K562 (cell line): ENCODE data around the gene LRRC58. TPM values are rescaled to one million over a fixed set of nuclear protein-coding genes. Genes with fewer than 3 reads are reported as not detected.

Source experiments
- ATAC-seq: fragments of 200-7000 bp; cut with Tn5 transposase; 3 replicates; pipeline ENCODE4 v1.9.1; 2020; ENCODE audit warnings: moderate library complexity
- BruUV-seq: library from RNA; stranded (reverse); fragments of 400-500 nt; replicated peaks from 2 replicates; lab custom pipeline; 2021; lab: Mats Ljungman, UMichigan
- CTCF ChIA-PET: fragments of 300-600 bp; formaldehyde crosslinking; extraction: SDS; loops from one replicate; lab custom pipeline; 2021; ENCODE audit warnings: low intra/inter-chr PET ratio; lab: Yijun Ruan, JAX
- POLR2A ChIA-PET: fragments of 300-600, 350-650 bp; sonication (Branson Sonifier 250); formaldehyde crosslinking; extraction: SDS; loops from one replicate; lab custom pipeline; 2021; ENCODE audit warnings: antibody characterized with exemption, inconsistent platforms; lab: Yijun Ruan, JAX
- DNase-seq, 4 experiments: peaks; one replicate each; pipeline versions ENCODE4 v3.0.0 to v3.0.0-alpha.2; 2011 to 2018; ENCODE audit warnings: low spot score in 3 of 4, mixed read lengths in 3 of 4; ENCODE audit errors: extremely low read depth in 1 of 4
- FAIRE-seq: peaks from 2 replicates; lab custom pipeline; 2011; peaks lifted over from hg19 to GRCh38; lab: Jason Lieb, UNC
- H2AFZ ChIP-seq: 2 replicates; pipeline ENCODE4 v1.6.0; 2011; ENCODE audit warnings: low read depth, low read length, control low read depth, inconsistent platforms
- H3K27ac ChIP-seq: fragments of 200-600 bp; 3 replicates; pipeline ENCODE4 v1.8.0; 2011; ENCODE audit warnings: low read depth, mild to moderate bottlenecking, control low read depth, inconsistent platforms, low read length, moderate library complexity, mixed read lengths; ENCODE audit errors: extremely low read depth
- H3K27me3 ChIP-seq, 2 experiments: fragments of 300-600 bp in 1 of 2; 2 replicates in 1 of 2; 3 replicates in 1 of 2; pipeline versions ENCODE4 v1.6.0 to v1.8.0; 2011; ENCODE audit warnings: inconsistent platforms in 2 of 2, low read length in 2 of 2, mild to moderate bottlenecking in 1 of 2, mixed read lengths in 1 of 2, moderate library complexity in 1 of 2; ENCODE audit not compliant: control insufficient read depth in 2 of 2, insufficient read depth in 2 of 2
- H3K36me3 ChIP-seq: fragments of 300-600 bp; 3 replicates; pipeline ENCODE4 v1.8.0; 2011; ENCODE audit warnings: mild to moderate bottlenecking, low read length, inconsistent platforms; ENCODE audit not compliant: control insufficient read depth, insufficient read depth
- H3K4me1 ChIP-seq, 2 experiments: fragments of 200-600 bp in 1 of 2; replicated peaks in 1 of 2; 2 replicates in 1 of 2; 3 replicates in 1 of 2; pipeline versions ENCODE4 v1.5.1 to v1.8.0; 2011; ENCODE audit warnings: inconsistent platforms in 2 of 2, low read length in 2 of 2, mild to moderate bottlenecking in 1 of 2, mixed read lengths in 1 of 2, moderate library complexity in 1 of 2; ENCODE audit not compliant: control insufficient read depth in 2 of 2, insufficient read depth in 2 of 2
- H3K4me2 ChIP-seq: 2 replicates; pipeline ENCODE4 v1.6.1; 2011; ENCODE audit warnings: low read length, control low read depth, inconsistent platforms, mixed read lengths; ENCODE audit not compliant: insufficient read depth
- H3K4me3 ChIP-seq: fragments of 200-600 bp; sonication (generic), shearing (Covaris generic); 2 replicates; pipeline ENCODE4 v1.5.1; 2016; ENCODE audit warnings: control low read depth, inconsistent platforms
- H3K79me2 ChIP-seq: fragments of 200-600 bp; 3 replicates; pipeline ENCODE4 v1.8.0; 2011; ENCODE audit warnings: low read length, inconsistent platforms; ENCODE audit not compliant: control insufficient read depth, insufficient read depth
- H3K9ac ChIP-seq, 2 experiments: 2 replicates each; pipeline versions ENCODE4 v1.6.0 to v1.6.1; 2011; ENCODE audit warnings: low read depth in 2 of 2, low read length in 2 of 2, control low read depth in 1 of 2, inconsistent platforms in 1 of 2, mild to moderate bottlenecking in 1 of 2, mixed read lengths in 1 of 2; ENCODE audit not compliant: insufficient read depth in 1 of 2
- H3K9me1 ChIP-seq: one replicate; pipeline ENCODE4 v1.6.0; 2011; ENCODE audit warnings: inconsistent platforms, mild to moderate bottlenecking, low read length, moderate library complexity; ENCODE audit not compliant: control insufficient read depth, insufficient read depth
- H3K9me3 ChIP-seq: replicated peaks from 2 replicates; pipeline ENCODE4 v1.5.1; 2011; ENCODE audit warnings: low read depth, low read length, inconsistent platforms; ENCODE audit not compliant: control insufficient read depth, insufficient read depth
- H4K20me1 ChIP-seq: replicated peaks from 2 replicates; pipeline ENCODE4 v1.6.1; 2011; ENCODE audit warnings: low read length, inconsistent platforms, mixed read lengths; ENCODE audit not compliant: control insufficient read depth, insufficient read depth
- DNMT1 ChIP-seq: fragments of 450-650 bp; IDR thresholded peaks from 2 replicates; pipeline ENCODE4 v1.6.1; 2016; ENCODE audit warnings: antibody characterized with exemption, mild to moderate bottlenecking
- GABPA ChIP-seq: fragments of 200-800 bp; sonication (Bioruptor generic); conservative IDR thresholded peaks from 2 replicates; pipeline ENCODE4 v1.6.1; 2016; ENCODE audit warnings: low read depth, missing genetic modification characterization, missing compliant biosample characterization
- HDAC6 ChIP-seq: IDR thresholded peaks from 2 replicates; pipeline ENCODE4 v1.6.1; 2012; ENCODE audit warnings: low read depth, mild to moderate bottlenecking, control low read depth, inconsistent platforms, low read length, moderate library complexity
- NFIX ChIP-seq: fragments of 250-450 bp; sonication (Bioruptor Pico); IDR thresholded peaks from 2 replicates; pipeline ENCODE4 v1.4.0; 2020; ENCODE audit warnings: low read depth, mild to moderate bottlenecking, moderate library complexity
- NR4A1 ChIP-seq, 2 experiments: fragments of 250-450 bp in 1 of 2; fragments of 450-650 bp in 1 of 2; sonication (Bioruptor Pico) in 1 of 2; IDR thresholded peaks; 2 replicates each; pipeline versions ENCODE4 v1.4.0 to v1.6.1; 2016 to 2020; ENCODE audit warnings: mild to moderate bottlenecking in 2 of 2, missing compliant biosample characterization in 1 of 2, missing genetic modification characterization in 1 of 2, moderate library complexity in 1 of 2
- ZC3H4 ChIP-seq: sonication (generic); formaldehyde crosslinking; IDR thresholded peaks from 2 replicates; pipeline ENCODE4 v1.9.0; 2021; ENCODE audit warnings: missing genetic modification reagents, borderline replicate concordance
- ZKSCAN8 ChIP-seq: fragments of 200-800 bp; sonication (Bioruptor generic); IDR thresholded peaks from 2 replicates; pipeline ENCODE4 v1.6.1; 2016; ENCODE audit warnings: missing genetic modification characterization, missing compliant biosample characterization
- WGBS: fragments of 100-300 bp; shearing (Covaris generic); methylation state at CpG from one replicate; pipeline ENCODE4 v1.1.6; 2016; ENCODE audit warnings: low coverage, mixed read lengths; ENCODE audit not compliant: insufficient coverage; ENCODE audit errors: missing lambda C conversion rate; 5-methylcytosine and 5-hydroxymethylcytosine counted together
- in situ Hi-C: fragments of 300-500 bp; cut with MboI; formaldehyde crosslinking; loops from 4 replicates; pipeline ENCODE4 v1.15.0; 2018; ENCODE audit warnings: inconsistent platforms, mixed read lengths
- intact Hi-C: fragments of 100-400 bp; cut with micrococcal nuclease; formaldehyde crosslinking; loops from 2 replicates; pipeline ENCODE4 v1.14.2; 2022
- polyA plus RNA-seq, 8 experiments: library from polyadenylated mRNA; depleted of rRNA in 4 of 8; stranded (reverse) in 5 of 8; unstranded in 3 of 8; fragments of >200 nt; fragmentation: Nextera tagmentation in 2 of 8; fragmentation: Illumina TruSeq in 1 of 8; extraction: Ambion mirVana in 2 of 8; extraction: Trizol in 1 of 8; gene quantifications; 2 replicates each; pipeline versions ENCODE4 v1.2.1 to v1.2.3, GENCODE V29; 2011 to 2014; ENCODE audit warnings: inconsistent platforms in 1 of 8, missing spikeins in 1 of 8
- total RNA-seq, 7 experiments: library from RNA; depleted of rRNA in 6 of 7; stranded (reverse); fragments of >200 nt in 6 of 7; fragmentation: Illumina TruSeq in 2 of 7; extraction: Trizol in 2 of 7; gene quantifications; 2 replicates each; pipeline versions ENCODE4 v1.2.1 to v1.2.3, GENCODE V29; 2011 to 2021; ENCODE audit warnings: low replicate concordance in 1 of 7
- TF ChIP-seq, protein P1 (sequence below): fragments of 450-650 bp; IDR thresholded peaks from 2 replicates; pipeline ENCODE4 v1.6.1; 2016; ENCODE audit warnings: missing biosample characterization, missing genetic modification characterization
- TF ChIP-seq, protein P2 (sequence below): sonication (generic); formaldehyde crosslinking; IDR thresholded peaks from 2 replicates; pipeline ENCODE4 v1.8.0; 2022; ENCODE audit warnings: mild to moderate bottlenecking, low read depth, missing genetic modification reagents
- TF ChIP-seq, protein P3 (sequence below), 2 experiments: fragments of 200-800 bp in 1 of 2; sonication (Bioruptor generic) in 1 of 2; sonication (generic) in 1 of 2; formaldehyde crosslinking in 1 of 2; IDR thresholded peaks in 1 of 2; conservative IDR thresholded peaks in 1 of 2; 2 replicates each; pipeline versions ENCODE4 v1.5.0 to v1.6.1; 2016 to 2020; ENCODE audit warnings: missing compliant biosample characterization in 1 of 2, missing genetic modification characterization in 1 of 2, missing genetic modification reagents in 1 of 2
- TF ChIP-seq, protein P4 (sequence below), 2 experiments: IDR thresholded peaks; 2 replicates each; pipeline ENCODE4 v1.6.1; 2011; ENCODE audit warnings: borderline replicate concordance in 1 of 2, control low read depth in 1 of 2, low read depth in 1 of 2, low read length in 1 of 2, mild to moderate bottlenecking in 1 of 2, mixed read lengths in 1 of 2, moderate library complexity in 1 of 2; ENCODE audit not compliant: insufficient read depth in 1 of 2, insufficient read length in 1 of 2, poor library complexity in 1 of 2, severe bottlenecking in 1 of 2; ENCODE audit errors: extremely low read depth in 1 of 2

LRRC58 gene
- total and polyA plus RNA-seq, 9 of the 15 experiments (the other 6 are each of a cell fraction or from before 2014, with no cell fraction given): 5.6 to 26.6 (median 14.8) TPM

DNA sequence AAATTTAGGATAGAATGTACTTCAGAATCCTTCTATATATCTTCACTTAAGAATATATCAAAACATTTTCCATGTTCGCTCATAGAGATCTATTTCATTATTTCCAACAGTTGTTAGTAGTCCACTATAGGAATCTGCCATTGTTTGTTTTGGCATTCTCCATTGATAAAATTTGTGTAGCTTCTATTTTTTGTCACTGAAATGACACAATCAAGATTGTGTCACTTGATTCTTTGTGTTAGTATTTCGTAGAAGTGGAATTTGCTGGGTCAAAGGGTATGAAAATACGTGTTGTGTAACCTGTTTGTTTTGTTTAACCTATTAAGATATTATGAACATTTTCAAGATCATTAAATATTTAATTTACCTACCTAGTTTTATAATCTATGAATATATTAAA lies 48.2 kb downstream of the LRRC58 start:
- ATAC-seq (no peak), DNase-seq (no peak), FAIRE-seq (no peak)
- Histone ChIP-seq H3K36me3 (no peaks in the 10 kb centered on the region), H3K79me2 (no peaks in the 10 kb centered on the region), H3K27ac (no peak overlapping the region), H3K4me1 (no peaks in the 10 kb centered on the region), H4K20me1 (no peaks in the 10 kb centered on the region), H2AFZ (no peak overlapping the region), H3K9me3 (no peaks in the 10 kb centered on the region), H3K27me3 (0 out of 5 replicates have a peak, but pooled peaks cover 0 to 4% of the 10 kb centered on the region in 2 experiments), H3K9me1 (no peaks in the 10 kb centered on the region), H3K4me3 (no peak overlapping the region), H3K4me2 (no peak overlapping the region), H3K9ac (no peak overlapping the region)
- WGBS: 11% methylated on average over 3 of the region's 3 CpGs
- TF ChIP-seq, protein P1, sequence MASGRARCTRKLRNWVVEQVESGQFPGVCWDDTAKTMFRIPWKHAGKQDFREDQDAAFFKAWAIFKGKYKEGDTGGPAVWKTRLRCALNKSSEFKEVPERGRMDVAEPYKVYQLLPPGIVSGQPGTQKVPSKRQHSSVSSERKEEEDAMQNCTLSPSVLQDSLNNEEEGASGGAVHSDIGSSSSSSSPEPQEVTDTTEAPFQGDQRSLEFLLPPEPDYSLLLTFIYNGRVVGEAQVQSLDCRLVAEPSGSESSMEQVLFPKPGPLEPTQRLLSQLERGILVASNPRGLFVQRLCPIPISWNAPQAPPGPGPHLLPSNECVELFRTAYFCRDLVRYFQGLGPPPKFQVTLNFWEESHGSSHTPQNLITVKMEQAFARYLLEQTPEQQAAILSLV (tag): no peak
- no peak for TF ChIP-seq ZKSCAN8 (CRISPR knock-in tag)
- no peak for TF ChIP-seq NFIX
- TF ChIP-seq, protein P2, sequence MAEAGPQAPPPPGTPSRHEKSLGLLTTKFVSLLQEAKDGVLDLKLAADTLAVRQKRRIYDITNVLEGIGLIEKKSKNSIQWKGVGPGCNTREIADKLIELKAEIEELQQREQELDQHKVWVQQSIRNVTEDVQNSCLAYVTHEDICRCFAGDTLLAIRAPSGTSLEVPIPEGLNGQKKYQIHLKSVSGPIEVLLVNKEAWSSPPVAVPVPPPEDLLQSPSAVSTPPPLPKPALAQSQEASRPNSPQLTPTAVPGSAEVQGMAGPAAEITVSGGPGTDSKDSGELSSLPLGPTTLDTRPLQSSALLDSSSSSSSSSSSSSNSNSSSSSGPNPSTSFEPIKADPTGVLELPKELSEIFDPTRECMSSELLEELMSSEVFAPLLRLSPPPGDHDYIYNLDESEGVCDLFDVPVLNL (CRISPR knock-in tag): no peak
- TF ChIP-seq HDAC6: no peak
- TF ChIP-seq ZC3H4 (CRISPR knock-in tag): no peak
- TF ChIP-seq, protein P3, sequence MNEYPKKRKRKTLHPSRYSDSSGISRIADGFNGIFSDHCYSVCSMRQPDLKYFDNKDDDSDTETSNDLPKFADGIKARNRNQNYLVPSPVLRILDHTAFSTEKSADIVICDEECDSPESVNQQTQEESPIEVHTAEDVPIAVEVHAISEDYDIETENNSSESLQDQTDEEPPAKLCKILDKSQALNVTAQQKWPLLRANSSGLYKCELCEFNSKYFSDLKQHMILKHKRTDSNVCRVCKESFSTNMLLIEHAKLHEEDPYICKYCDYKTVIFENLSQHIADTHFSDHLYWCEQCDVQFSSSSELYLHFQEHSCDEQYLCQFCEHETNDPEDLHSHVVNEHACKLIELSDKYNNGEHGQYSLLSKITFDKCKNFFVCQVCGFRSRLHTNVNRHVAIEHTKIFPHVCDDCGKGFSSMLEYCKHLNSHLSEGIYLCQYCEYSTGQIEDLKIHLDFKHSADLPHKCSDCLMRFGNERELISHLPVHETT (CRISPR knock-in tag; conservative IDR thresholded peaks at IDR 0.05 in 1 of 2, IDR thresholded peaks at IDR 0.05 in 1 of 2): no peak
- no peak for TF ChIP-seq GABPA (tag)
- TF ChIP-seq, protein P4, sequence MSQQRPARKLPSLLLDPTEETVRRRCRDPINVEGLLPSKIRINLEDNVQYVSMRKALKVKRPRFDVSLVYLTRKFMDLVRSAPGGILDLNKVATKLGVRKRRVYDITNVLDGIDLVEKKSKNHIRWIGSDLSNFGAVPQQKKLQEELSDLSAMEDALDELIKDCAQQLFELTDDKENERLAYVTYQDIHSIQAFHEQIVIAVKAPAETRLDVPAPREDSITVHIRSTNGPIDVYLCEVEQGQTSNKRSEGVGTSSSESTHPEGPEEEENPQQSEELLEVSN (IDR thresholded peaks at IDR 0.05; ENCODE audit: borderline replicate concordance in 1 of 2, extremely low read depth in 1 of 2, insufficient read depth in 1 of 2, insufficient read length in 1 of 2, low read depth in 1 of 2, low read length in 1 of 2, poor library complexity in 1 of 2, severe bottlenecking in 1 of 2): no peak
- no peak for TF ChIP-seq DNMT1
- TF ChIP-seq NR4A1 (CRISPR knock-in tag; IDR thresholded peaks at IDR 0.05): no peak
- TF ChIP-seq NR4A1 (tag; IDR thresholded peaks at IDR 0.05): no peak
- in situ Hi-C loops: no loop called here
- no TSS peak for BruUV-seq
- CTCF ChIA-PET: no interaction called here
- POLR2A ChIA-PET: no interaction called here
- intact Hi-C loops: no loop called here
